HG03196 (cell line): Measurements from ENCODE around the gene ARAP3.
A peak's percentile ranks its signal among the peaks of the same experiment; 100 is the strongest.

Experiments
- ATAC-seq: cut with Tn5 transposase; IDR thresholded peaks from one replicate; pipeline ENCODE4 v1.9.1; 2021; ENCODE audit not compliant: unreplicated experiment

Gene ARAP3

GRCh38 chr5:141672841-141673813 is 8.9 kb downstream of the ARAP3 start:
- no peak for ATAC-seq

GRCh38 chr5:141672071-141672840 is 9.8 kb downstream of the ARAP3 start:
- no peak for ATAC-seq

DNA sequence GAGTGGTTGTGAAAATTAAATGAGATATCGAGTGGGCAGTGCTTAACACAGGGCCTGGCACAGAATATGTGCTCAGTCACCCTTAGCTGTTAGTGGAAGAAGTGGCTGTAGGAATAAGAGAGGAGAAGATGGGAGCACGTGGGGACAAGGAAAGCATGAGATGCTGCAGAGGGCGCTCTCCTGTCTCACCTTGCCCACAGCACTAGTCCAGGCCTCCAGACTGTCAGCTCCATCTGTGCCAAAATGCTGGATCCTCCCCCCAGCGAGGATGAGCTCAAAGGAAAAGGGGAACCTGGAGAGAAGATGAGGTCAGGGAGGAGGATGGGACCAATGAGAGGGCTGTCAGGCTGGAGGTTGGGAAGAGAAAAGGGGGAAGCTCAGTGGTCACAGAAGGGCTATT is 12.5 kb downstream of the ARAP3 start:
- ATAC-seq, result no peak

GRCh38 chr5:141668601-141669265 is 13.3 kb downstream of the ARAP3 start:
- ATAC-seq, result no peak

GRCh38 chr5:141665995-141666940 is 15.8 kb downstream of the ARAP3 start:
- ATAC-seq, result no peak

- peak; percentile 91 for ATAC-seq
Measured at GRCh38 chr5:141664733-141665461, 17.1 kb downstream of the ARAP3 start.

GRCh38 chr5:141663506-141663905 is 18.5 kb downstream of the ARAP3 start:
- no peak for ATAC-seq

GRCh38 chr5:141662028-141662427 is 20.0 kb downstream of the ARAP3 start:
- ATAC-seq, result no peak

DNA sequence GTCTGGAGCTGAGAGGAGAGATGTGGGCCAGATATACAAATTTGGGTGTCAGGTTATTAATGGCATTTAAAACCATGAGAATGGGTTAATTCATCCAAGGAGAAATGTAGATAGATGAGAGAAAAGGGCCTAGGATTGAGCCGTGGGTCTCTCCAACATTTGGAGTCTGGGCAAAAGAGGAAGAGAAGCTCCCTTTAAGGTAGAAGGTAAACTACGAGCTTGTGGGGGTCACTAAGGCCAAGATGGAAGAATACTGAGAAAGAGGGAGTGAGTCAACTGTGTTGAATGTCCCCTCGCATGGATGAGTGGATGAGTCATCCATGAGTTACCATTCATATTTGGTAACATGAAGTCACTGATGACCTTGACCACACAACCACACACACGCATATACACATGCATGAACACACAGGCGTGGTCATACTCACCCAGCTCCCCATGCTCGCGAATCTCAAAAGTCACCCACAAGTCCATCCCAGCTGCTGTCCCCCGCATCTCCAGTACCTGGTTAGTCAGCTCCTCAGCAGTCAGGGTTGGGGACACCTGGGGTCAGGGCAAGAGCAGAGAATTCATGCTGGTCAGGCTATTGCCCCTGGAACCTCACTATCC is 24.0 kb downstream of the ARAP3 start:
- ATAC-seq, result peak; percentile 67

DNA sequence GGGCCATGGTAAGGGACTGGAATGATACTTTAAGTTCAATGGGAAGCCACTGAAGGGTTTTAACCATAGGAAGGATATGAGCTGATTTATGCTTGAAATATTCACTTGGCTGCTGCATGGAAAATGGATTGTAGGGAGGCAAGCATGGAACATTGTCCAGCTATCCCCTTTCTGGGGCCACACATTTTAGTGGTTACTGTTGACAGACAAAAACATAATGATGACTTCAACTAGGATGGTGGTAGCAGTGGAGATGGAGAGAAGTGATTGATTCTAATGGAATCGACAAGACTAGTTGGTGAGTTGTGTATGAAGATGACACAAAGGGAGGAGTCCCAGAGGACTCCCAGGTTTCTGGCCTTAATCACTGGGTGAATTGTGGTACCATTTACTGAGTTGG is 24.6 kb downstream of the ARAP3 start:
- ATAC-seq, result no peak

- no peak for ATAC-seq
Measured at GRCh38 chr5:141656396-141656795, 25.6 kb downstream of the ARAP3 start.

DNA sequence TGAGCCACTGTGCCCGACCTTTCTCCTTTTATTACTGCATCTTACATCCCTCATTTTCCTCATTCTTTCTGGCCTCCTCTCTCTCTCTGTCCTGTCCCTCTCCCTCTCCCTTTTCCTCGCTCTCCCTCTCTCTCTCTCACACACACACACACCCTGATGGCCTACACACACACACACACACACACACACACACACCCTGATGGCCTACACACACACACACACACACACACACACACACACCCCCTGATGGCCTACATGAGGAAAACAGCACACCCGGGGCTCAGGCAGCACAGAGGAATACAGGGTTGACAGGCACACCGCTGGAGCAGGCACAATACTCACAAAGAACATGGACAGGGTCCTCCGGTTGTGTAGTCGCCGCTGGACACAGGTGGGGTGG is 27.0 kb downstream of the ARAP3 start:
- ATAC-seq, result no peak

DNA sequence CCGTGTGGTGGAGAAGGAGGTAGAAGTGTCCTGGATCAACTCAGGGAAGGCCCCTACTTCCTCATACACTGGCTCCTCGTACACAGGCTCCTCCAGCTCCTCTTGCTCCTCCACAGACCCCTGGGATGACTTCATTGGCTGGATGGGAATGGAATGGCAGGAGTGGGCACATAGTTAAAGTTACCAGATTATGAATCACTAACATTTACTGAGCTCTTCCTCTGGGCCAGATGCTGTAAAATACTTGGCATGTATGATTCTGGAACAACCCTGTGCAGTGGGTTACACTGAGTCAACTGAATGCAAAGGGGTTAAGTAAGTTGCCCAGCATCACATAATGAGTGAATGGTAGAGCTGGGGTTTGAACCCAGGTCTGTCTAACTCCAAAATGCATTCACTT is 27.7 kb downstream of the ARAP3 start:
- ATAC-seq, result no peak

DNA sequence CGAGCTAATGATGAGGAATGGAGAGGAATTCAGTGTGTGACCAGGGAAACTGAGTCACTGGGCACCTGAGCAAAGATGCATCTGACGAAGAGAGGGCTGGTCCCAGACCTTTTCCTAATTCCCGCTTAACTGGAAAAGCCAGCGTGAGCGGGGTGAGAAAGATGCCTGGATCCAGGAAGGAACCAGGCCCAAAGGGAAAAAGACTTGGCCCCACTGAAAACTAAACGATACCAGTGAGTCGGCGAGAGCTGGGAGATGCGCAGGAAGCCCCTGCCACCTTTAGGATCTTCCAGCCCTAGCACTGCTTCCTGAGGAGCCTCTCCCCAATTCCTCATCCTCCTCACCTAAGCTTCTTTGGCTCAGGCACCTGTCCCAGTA is 30.3 kb downstream of the ARAP3 start:
- ATAC-seq, result no peak

- ATAC-seq, result peak; percentile 89
Measured at GRCh38 chr5:141650851-141651727, 30.9 kb downstream of the ARAP3 start, which contains the start of gene FCHSD1. FCHSD1 (minus strand) TSS chr5:141651418; CDS start chr5:141651368, 50 bp downstream.

- no peak for ATAC-seq
Measured at GRCh38 chr5:141649972-141650371, 32.1 kb downstream of the ARAP3 start.

DNA sequence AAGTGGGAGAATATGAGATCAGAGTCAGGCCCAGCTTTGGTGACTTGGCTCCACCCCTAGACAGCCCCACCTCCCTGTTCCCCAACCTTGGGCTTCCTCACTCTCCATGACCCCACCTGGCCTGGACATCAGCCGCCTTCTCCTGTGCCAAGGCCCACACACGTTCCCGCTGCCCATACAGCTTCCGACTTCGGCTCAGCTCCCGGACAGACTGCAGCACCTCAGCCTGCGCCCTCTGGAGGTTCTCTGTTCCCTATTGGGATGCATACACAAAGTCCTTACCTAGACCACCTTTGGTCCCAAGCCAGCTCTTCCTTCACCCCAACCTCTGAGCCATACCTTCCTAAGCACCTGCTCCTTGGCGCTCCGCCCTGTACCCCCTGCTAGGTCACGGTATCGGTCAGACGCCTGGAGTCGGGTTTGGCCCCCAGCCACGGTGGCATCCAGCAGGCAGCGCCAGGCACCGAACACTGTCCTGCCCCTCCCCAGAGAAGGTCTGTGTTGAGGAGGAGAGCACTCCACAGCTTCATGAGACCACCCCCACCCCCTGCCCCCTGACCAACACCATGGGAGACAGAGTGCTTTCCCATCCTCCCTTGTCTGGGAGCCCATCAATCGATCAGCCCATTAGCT is 32.9 kb downstream of the ARAP3 start:
- no peak for ATAC-seq

GRCh38 chr5:141647851-141648250 is 34.2 kb downstream of the ARAP3 start:
- ATAC-seq, result no peak
